ENCODE measurements around the gene CALD1.

Gene CALD1

GRCh38 chr7:134932707-134933370 lies 153.4 kb downstream of the CALD1 start:
- no peak for DNase-seq

- DNase-seq, result no peak
Observed at GRCh38 chr7:134933460-134934068, 154.1 kb downstream of the CALD1 start.

- no peak for DNase-seq
Observed at GRCh38 chr7:134935701-134936100, 156.3 kb downstream of the CALD1 start.

- no peak for DNase-seq
Observed at GRCh38 chr7:134936893-134937510, 157.6 kb downstream of the CALD1 start.

- no peak for DNase-seq
Observed at GRCh38 chr7:134938141-134938540, 158.7 kb downstream of the CALD1 start.

- no peak for DNase-seq
Observed at GRCh38 chr7:134939136-134939535, 159.7 kb downstream of the CALD1 start.

- DNase-seq, result no peak
Observed at GRCh38 chr7:134940729-134941128, 161.3 kb downstream of the CALD1 start.

- no peak for DNase-seq
Observed at GRCh38 chr7:134941185-134941900, 161.9 kb downstream of the CALD1 start.

GRCh38 chr7:134941952-134942351 lies 162.5 kb downstream of the CALD1 start:
- no peak for DNase-seq

GRCh38 chr7:134942690-134943466 lies 163.4 kb downstream of the CALD1 start:
- no peak for DNase-seq

- peak; percentile 37 for DNase-seq
Observed at GRCh38 chr7:134943785-134944400, 164.5 kb downstream of the CALD1 start.

- DNase-seq, result no peak
Observed at GRCh38 chr7:134945691-134946090, 166.3 kb downstream of the CALD1 start.

GRCh38 chr7:134946260-134946659 lies 166.8 kb downstream of the CALD1 start:
- no peak for DNase-seq

- DNase-seq, result no peak
Observed at GRCh38 chr7:134947329-134947728, 167.9 kb downstream of the CALD1 start.

GRCh38 chr7:134947831-134948230 lies 168.4 kb downstream of the CALD1 start:
- no peak for DNase-seq

- no peak for DNase-seq
Observed at GRCh38 chr7:134948246-134948645, 168.8 kb downstream of the CALD1 start.

GRCh38 chr7:134948736-134949135 lies 169.3 kb downstream of the CALD1 start:
- DNase-seq, result no peak

GRCh38 chr7:134949171-134949570 lies 169.7 kb downstream of the CALD1 start:
- DNase-seq, result no peak

GRCh38 chr7:134954197-134955082 lies 175.0 kb downstream of the CALD1 start:
- DNase-seq, result peak; percentile 23

- no peak for DNase-seq
Observed at GRCh38 chr7:134957005-134957404, 177.6 kb downstream of the CALD1 start.

GRCh38 chr7:134959810-134960209 lies 180.4 kb downstream of the CALD1 start:
- no peak for DNase-seq
